Neuronal stem cell (in vitro differentiated cells): ENCODE measurements around the gene JAK1.

ENCODE experiments used
- DNase-seq: peaks from one replicate; pipeline ENCODE4 v3.0.0-alpha.2; 2013; ENCODE audit warnings: low spot score
- H2AFZ ChIP-seq: one replicate; pipeline ENCODE4 v1.6.1; 2013; ENCODE audit warnings: mild to moderate bottlenecking, low read length, inconsistent platforms
- H2AK5ac ChIP-seq: 2 replicates; pipeline ENCODE4 v1.6.1; 2013; ENCODE audit warnings: low read depth, mild to moderate bottlenecking, inconsistent platforms, low read length, moderate library complexity, mixed read lengths
- H2BK120ac ChIP-seq: 2 replicates; pipeline ENCODE4 v1.6.1; 2013; ENCODE audit warnings: low read depth, mild to moderate bottlenecking, inconsistent platforms, low read length, moderate library complexity, mixed read lengths
- H2BK12ac ChIP-seq: one replicate; pipeline ENCODE4 v1.6.1; 2013; ENCODE audit warnings: low read length, inconsistent platforms
- H2BK15ac ChIP-seq: 2 replicates; pipeline ENCODE4 v1.6.1; 2013; ENCODE audit warnings: mild to moderate bottlenecking, low read length, inconsistent platforms, mixed read lengths
- H2BK5ac ChIP-seq: one replicate; pipeline ENCODE4 v1.6.1; 2013; ENCODE audit warnings: inconsistent platforms, mild to moderate bottlenecking, low read length, moderate library complexity
- H3K14ac ChIP-seq: one replicate; pipeline ENCODE4 v1.6.1; 2013; ENCODE audit warnings: low read length, inconsistent platforms
- H3K18ac ChIP-seq: 2 replicates; pipeline ENCODE4 v1.6.1; 2013; ENCODE audit warnings: low read length, inconsistent platforms
- H3K23ac ChIP-seq: 2 replicates; pipeline ENCODE4 v1.6.1; 2013; ENCODE audit warnings: low read depth, mild to moderate bottlenecking, mixed read lengths, low read length, inconsistent platforms; ENCODE audit not compliant: poor library complexity
- H3K27ac ChIP-seq: replicated peaks from 3 replicates; pipeline ENCODE4 v1.5.1; 2013; ENCODE audit warnings: low read length, inconsistent platforms
- H3K27me3 ChIP-seq, 3 experiments: 2 replicates each; pipeline ENCODE4 v1.6.1; 2013; ENCODE audit warnings: low read length in 3 of 3, mild to moderate bottlenecking in 2 of 3, inconsistent platforms in 1 of 3, low read depth in 1 of 3, mixed read lengths in 1 of 3, moderate library complexity in 1 of 3; ENCODE audit not compliant: control insufficient read depth in 3 of 3, insufficient read depth in 3 of 3
- H3K36me3 ChIP-seq, 2 donors: replicated peaks in 1 of 2; 2 replicates each; pipeline ENCODE4 v1.6.1; 2013; ENCODE audit warnings: low read length in 2 of 2; ENCODE audit not compliant: control insufficient read depth in 2 of 2, insufficient read depth in 2 of 2
- H3K4ac ChIP-seq: 2 replicates; pipeline ENCODE4 v1.6.1; 2013; ENCODE audit warnings: inconsistent platforms, mild to moderate bottlenecking, low read length, moderate library complexity
- H3K4me1 ChIP-seq, 2 donors: 1 replicate in 1 of 2; 2 replicates in 1 of 2; pipeline ENCODE4 v1.6.1; 2013; ENCODE audit warnings: low read length in 2 of 2, low read depth in 1 of 2; ENCODE audit not compliant: control insufficient read depth in 2 of 2, insufficient read depth in 1 of 2
- H3K4me2 ChIP-seq: one replicate; pipeline ENCODE4 v1.6.1; 2013; ENCODE audit warnings: mild to moderate bottlenecking, low read length, inconsistent platforms; ENCODE audit not compliant: insufficient read depth, poor library complexity, severe bottlenecking
- H3K4me3 ChIP-seq, 2 donors: 2 replicates each; pipeline ENCODE4 v1.5.1; 2013; ENCODE audit warnings: low read length in 2 of 2, mild to moderate bottlenecking in 2 of 2, inconsistent platforms in 1 of 2, moderate library complexity in 1 of 2
- H3K79me1 ChIP-seq: one replicate; pipeline ENCODE4 v1.6.1; 2013; ENCODE audit warnings: low read depth, mild to moderate bottlenecking, inconsistent platforms, low read length, moderate library complexity
- H3K9ac ChIP-seq: one replicate; pipeline ENCODE4 v1.6.1; 2013; ENCODE audit warnings: mild to moderate bottlenecking, low read depth, low read length, inconsistent platforms; ENCODE audit not compliant: poor library complexity
- H3K9me3 ChIP-seq, 2 donors: replicated peaks in 1 of 2; 2 replicates each; pipeline versions ENCODE3 to v1.6.1; 2013; ENCODE audit warnings: low read length in 2 of 2, mild to moderate bottlenecking in 2 of 2, inconsistent platforms in 1 of 2, low read depth in 1 of 2, mixed read lengths in 1 of 2, moderate library complexity in 1 of 2; ENCODE audit not compliant: control insufficient read depth in 2 of 2, insufficient read depth in 1 of 2
- H4K8ac ChIP-seq: one replicate; pipeline ENCODE4 v1.6.1; 2013; ENCODE audit warnings: low read depth, mild to moderate bottlenecking, inconsistent platforms, low read length, moderate library complexity
- H4K91ac ChIP-seq: one replicate; pipeline ENCODE4 v1.6.1; 2013; ENCODE audit warnings: low read length, low read depth, mild to moderate bottlenecking, inconsistent platforms; ENCODE audit not compliant: poor library complexity
- WGBS, 2 donors: extraction: QIAGEN DNeasy Blood & Tissue Kit; methylation state at CpG; one replicate each; pipeline ENCODE4 v1.1.7; 2013; ENCODE audit warnings: missing lambda C conversion rate in 2 of 2, mixed read lengths in 1 of 2; ENCODE audit not compliant: insufficient read length in 2 of 2, insufficient replicate concordance in 1 of 2; ENCODE audit errors: extremely low coverage in 2 of 2; 5-methylcytosine and 5-hydroxymethylcytosine counted together

The JAK1 gene

GRCh38 chr1:64873576-64873975 is 92.8 kb downstream of the JAK1 start:
- H3K79me1 ChIP-seq = no peaks in the 10 kb centered on the region
- H2AFZ ChIP-seq = no peak overlapping the region
- H4K8ac ChIP-seq = no peak overlapping the region
- H3K4me1 ChIP-seq = no peaks in the 10 kb centered on the region
- no peak overlapping the region for H3K23ac ChIP-seq
- no peak overlapping the region for H2BK5ac ChIP-seq
- H3K9ac ChIP-seq = no peak overlapping the region
- H3K36me3 ChIP-seq = peaks cover 0 to 61% of the 10 kb centered on the region in 2 donors
- no peak overlapping the region for H3K4ac ChIP-seq
- H3K14ac ChIP-seq = no peak overlapping the region
- no peak overlapping the region for H3K4me2 ChIP-seq
- no peak overlapping the region for H3K27ac ChIP-seq
- H2BK120ac ChIP-seq = no peak overlapping the region
- DNase-seq = no peak
- H4K91ac ChIP-seq = no peak overlapping the region
- H2BK12ac ChIP-seq = no peak overlapping the region
- WGBS, 2 donors = no CpG with 5 or more reads among the region's 9 CpGs
- H3K4me3 ChIP-seq = no peak overlapping the region
- H3K27me3 ChIP-seq = no peaks in the 10 kb centered on the region
- H2AK5ac ChIP-seq = no peak overlapping the region
- no peak overlapping the region for H2BK15ac ChIP-seq
- no peaks in the 10 kb centered on the region for H3K9me3 ChIP-seq
- H3K18ac ChIP-seq = no peak overlapping the region

DNA sequence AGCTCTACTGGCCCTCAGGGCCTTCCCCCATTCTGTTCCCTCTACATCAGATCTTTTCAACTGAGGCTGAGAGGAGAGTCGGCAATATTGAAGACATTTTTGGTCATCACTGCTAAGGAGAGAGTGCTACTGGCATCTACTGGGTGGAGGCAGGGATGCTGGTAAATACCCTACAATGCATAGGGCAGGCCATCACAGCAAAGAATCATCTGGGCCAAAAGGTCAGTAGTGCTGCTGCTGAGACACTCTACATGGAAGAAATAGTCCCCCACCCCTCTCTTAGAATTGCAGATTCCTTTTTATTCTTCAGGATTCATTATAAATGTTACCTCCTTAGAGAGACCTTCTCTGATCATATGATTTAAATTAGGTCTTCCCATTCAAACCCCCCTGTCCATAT is 94.3 kb downstream of the JAK1 start:
- peaks cover 0 to 61% of the 10 kb centered on the region in 2 donors for H3K36me3 ChIP-seq

GRCh38 chr1:64871256-64871655 is 95.1 kb downstream of the JAK1 start:
- DNase-seq = no peak
- Histone ChIP-seq H3K27me3 (no peaks in the 10 kb centered on the region), H3K4me3 (no peak overlapping the region), H2AFZ (no peak overlapping the region), H3K18ac (no peak overlapping the region), H2BK120ac (no peak overlapping the region), H2BK5ac (no peak overlapping the region), H3K4ac (no peak overlapping the region), H4K91ac (no peak overlapping the region), H3K9me3 (no peaks in the 10 kb centered on the region), H2BK12ac (no peak overlapping the region), H4K8ac (no peak overlapping the region), H3K4me1 (no peaks in the 10 kb centered on the region), H3K14ac (no peak overlapping the region), H2BK15ac (no peak overlapping the region), H2AK5ac (no peak overlapping the region), H3K36me3 (peaks cover 0 to 62% of the 10 kb centered on the region in 2 donors), H3K27ac (no peak overlapping the region), H3K4me2 (no peak overlapping the region), H3K23ac (no peak overlapping the region), H3K79me1 (no peaks in the 10 kb centered on the region), H3K9ac (no peak overlapping the region)
- WGBS, 2 donors = no CpG with 5 or more reads among the region's 8 CpGs

More for the DNA sequence above, 94.3 kb downstream of the JAK1 start:
- H4K91ac ChIP-seq = no peak overlapping the region
- no peak overlapping the region for H2AFZ ChIP-seq
- no peak overlapping the region for H2BK15ac ChIP-seq
- WGBS, 2 donors = no CpG with 5 or more reads among the region's 1 CpG
- no peak overlapping the region for H2BK5ac ChIP-seq
- H3K23ac ChIP-seq = no peak overlapping the region
- no peaks in the 10 kb centered on the region for H3K79me1 ChIP-seq
- no peak overlapping the region for H3K14ac ChIP-seq
- H3K9ac ChIP-seq = no peak overlapping the region
- H3K27me3 ChIP-seq = no peaks in the 10 kb centered on the region
- H3K4me3 ChIP-seq = no peak overlapping the region
- DNase-seq = no peak
- H3K4me1 ChIP-seq = no peaks in the 10 kb centered on the region
- no peak overlapping the region for H3K18ac ChIP-seq
- H3K4me2 ChIP-seq = no peak overlapping the region
- H2AK5ac ChIP-seq = no peak overlapping the region
- no peak overlapping the region for H3K4ac ChIP-seq
- H3K27ac ChIP-seq = no peak overlapping the region
- no peak overlapping the region for H4K8ac ChIP-seq
- no peak overlapping the region for H2BK12ac ChIP-seq
- H3K9me3 ChIP-seq = no peaks in the 10 kb centered on the region
- no peak overlapping the region for H2BK120ac ChIP-seq

DNA sequence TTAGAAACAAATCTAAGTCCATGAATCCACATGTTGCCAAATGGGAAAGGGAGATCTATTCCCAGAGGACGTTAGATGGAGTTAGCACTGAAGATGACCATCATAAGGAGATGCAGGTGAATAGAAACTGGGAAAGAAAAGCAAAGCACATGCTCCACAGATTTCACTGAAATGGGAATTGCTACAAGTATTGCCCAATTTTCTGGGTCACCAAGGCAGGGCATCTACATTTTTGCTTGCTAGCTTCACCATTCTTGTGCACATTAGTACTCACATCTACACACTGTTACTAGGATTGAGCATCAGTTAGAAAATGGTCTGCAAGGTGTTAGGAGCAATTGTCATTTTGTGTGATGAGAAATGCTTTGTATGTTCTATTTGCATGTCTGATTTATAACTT is 99.1 kb downstream of the JAK1 start:
- no peaks in the 10 kb centered on the region for H3K79me1 ChIP-seq
- no peak overlapping the region for H4K91ac ChIP-seq
- no peak overlapping the region for H2AFZ ChIP-seq
- no peak overlapping the region for H2AK5ac ChIP-seq
- no peak overlapping the region for H3K23ac ChIP-seq
- no peak overlapping the region for H2BK12ac ChIP-seq
- H3K27me3 ChIP-seq = no peaks in the 10 kb centered on the region
- H3K4ac ChIP-seq = no peak overlapping the region
- no peak overlapping the region for H2BK5ac ChIP-seq
- no peak overlapping the region for H3K4me2 ChIP-seq
- H3K14ac ChIP-seq = no peak overlapping the region
- no CpG with 5 or more reads among the region's 1 CpG for WGBS, 2 donors
- H3K4me3 ChIP-seq = no peak overlapping the region
- no peak overlapping the region for H3K27ac ChIP-seq
- H3K4me1 ChIP-seq = no peaks in the 10 kb centered on the region
- peaks cover 0 to 58% of the 10 kb centered on the region in 2 donors for H3K36me3 ChIP-seq
- H2BK120ac ChIP-seq = no peak overlapping the region
- H3K9me3 ChIP-seq = no peaks in the 10 kb centered on the region
- H3K9ac ChIP-seq = no peak overlapping the region
- H4K8ac ChIP-seq = no peak overlapping the region
- no peak overlapping the region for H2BK15ac ChIP-seq
- DNase-seq = no peak
- no peak overlapping the region for H3K18ac ChIP-seq
